Non-pigmented ciliary epithelial cell (primary cell): Measurements from ENCODE around the gene SMPD2.
"Not testable (repeated sequence)": the region's sequence is repeated elsewhere in the genome, so short reads cannot be mapped to it uniquely, and the experiment has no call there.

Source experiments
- DNase-seq: peaks from one replicate; pipeline ENCODE4 v3.0.0-alpha.2; 2010; ENCODE audit warnings: low read depth

Gene SMPD2

DNA sequence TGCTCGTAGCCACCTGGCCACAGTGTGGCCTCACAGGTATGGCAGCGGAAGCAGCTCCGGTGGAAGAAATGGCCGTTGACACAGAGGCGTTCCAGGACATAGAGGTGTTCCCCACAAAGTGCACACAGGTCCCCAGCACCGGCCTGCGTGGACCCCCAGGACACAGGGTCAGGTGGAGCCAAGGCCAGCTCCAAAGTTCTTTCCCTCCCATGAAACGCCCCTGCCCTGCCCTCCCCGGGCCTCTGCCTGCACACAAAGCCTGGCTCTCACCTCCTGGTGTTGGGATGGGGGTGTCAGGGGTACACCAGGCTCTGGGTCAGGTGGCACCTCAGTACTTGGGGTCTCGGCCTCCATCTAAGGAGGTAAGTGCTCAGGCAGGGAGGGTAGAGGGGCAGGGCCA is 6.6 kb downstream of the SMPD2 start:
- DNase-seq: no peak

DNA sequence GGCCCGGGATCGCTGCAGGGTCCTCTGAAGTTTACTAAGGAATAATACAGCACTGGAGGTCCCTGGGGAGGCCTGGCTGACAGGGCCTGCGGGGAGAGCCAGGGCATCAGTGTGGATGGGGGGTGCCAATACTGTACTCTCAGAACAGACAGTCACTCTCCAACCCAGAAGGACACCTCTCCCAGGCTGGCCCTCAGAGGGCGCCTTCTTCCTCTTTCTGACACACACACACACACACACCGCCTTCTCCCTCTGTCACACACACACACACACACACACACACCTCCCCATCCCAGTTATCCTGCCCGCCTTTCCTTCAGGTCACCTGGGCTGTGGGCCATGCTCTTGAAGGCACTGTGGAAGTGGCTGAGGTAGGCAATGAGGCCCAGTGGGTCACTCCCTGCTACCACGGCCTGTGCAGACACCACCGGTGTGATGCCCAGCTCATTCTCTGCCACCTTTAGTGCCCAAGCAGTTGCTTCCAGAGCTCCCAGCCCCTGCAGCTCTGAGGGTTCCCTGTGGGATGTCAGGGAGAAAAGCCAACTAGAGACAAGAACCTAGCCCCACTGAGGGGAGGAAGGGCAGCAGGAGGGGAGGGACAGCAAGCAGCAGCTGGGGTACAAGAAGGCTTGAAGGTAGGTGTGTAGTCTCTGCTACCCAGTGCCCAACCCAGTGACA is 7.5 kb downstream of the SMPD2 start:
- no peak for DNase-seq

DNA sequence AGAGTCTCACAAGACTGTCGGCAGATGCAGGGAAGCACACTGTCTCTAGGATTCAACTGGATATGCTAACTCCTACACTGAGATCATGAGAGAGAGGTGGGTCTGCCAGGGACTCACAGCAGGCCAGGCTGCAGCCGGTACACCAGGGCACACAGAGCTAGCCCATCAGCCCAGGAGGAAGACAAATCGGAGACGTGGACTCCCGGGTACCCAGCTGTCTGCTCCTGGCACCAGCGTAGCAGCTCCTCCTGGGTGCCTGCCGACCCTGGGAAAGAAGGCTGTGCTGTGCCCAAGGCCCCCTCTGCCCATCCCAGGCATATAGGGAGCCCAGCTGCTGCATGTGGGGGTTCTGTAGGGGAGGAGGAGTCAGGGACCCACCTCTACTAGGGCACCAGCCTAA is 8.1 kb downstream of the SMPD2 start:
- no peak for DNase-seq

DNA sequence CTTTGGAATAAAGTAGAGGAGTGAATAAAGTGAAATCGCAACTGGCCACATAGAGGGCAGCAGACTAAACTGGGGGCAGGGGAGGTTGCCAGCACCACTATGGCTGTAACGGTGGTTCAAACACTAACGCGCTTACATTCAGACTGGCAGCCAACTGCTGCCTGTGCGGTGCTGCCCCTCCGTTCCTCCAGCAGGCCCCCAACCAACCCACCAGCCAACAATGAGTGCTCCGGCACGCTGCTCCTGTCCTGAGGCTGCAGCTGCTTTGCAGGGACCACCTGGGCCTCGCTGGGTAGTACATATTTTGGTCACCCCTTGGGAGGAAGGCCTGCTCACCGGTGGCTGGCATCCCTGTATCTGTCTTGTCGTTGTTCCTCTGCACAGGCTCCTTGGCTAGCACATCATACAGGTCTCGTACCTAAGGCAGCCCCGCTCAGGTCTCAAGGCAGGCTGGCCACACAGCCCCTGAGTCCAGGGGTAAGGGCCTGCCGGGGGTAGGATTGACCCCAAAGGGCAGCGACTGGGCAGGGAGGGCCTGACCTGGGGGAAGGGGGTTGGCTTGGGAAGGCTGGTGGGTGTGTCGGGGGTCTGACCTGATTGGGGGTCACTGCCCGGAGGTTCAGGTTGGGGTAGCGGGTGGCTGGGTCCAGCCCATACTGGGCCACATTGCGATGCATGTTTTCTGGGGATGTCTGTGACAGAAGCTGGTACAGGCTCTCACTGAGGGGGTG is 8.7 kb downstream of the SMPD2 start:
- no peak for DNase-seq

DNA sequence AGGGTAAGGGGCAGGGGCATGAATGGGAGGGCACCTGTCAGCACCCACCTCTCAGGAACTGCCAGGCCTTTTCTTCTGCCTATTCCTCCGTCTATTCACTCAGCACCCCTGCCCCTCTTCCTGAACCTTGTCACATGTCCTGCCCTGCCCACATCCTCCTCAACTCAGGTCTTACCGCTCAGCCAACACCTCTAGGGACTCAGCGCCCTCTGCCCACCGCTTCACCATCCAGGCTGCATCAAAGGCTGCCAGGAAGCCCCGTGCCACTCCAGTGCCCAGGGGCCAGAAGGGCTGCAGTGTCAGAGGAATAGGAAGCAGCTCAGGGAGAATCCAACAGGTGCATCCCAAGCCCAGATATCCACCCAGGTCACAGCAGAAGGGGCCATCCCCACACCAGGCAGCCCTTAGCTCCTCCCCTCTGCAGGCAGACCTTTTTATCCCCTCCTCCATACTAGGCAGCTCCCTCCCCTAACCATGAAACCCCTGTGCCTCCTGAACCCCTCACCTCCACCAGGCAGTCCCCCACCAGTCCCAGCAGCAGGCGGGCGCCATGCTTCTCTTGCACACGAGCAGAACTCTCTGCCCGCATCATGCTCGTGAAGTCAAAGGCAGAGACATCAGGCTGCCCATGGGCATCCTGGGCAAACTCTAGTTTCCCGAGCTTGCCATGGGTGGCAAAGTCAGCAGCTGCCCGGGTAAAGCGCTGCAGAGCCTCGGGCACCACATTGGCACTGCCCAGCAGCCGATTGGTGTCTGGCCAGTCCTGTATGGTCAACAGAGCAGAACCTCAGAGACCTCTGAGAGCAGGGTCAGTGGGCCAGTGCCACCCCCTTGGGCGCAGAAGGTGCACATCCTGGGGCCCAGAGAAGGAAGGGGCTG is 9.5 kb downstream of the SMPD2 start:
- no peak for DNase-seq

DNA sequence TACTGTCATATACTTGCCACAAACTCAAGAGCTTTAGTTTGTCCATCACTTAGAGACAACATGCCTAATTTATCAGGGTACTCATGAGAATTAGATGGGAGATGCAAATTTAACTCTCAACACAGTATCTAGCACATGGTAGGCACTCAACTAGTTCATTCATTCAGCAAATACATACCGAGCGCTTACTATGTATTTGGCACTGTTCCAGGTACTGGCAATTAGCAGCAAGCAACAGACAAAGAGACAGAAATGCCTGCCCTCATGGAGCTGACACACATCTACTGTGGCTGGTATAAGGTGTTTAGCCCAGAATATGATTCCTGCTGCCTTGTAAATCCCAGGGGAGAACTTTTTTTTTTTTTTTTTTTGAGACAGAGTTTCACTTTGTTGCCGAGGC is 10.3 kb downstream of the SMPD2 start:
- DNase-seq: no peak

DNA sequence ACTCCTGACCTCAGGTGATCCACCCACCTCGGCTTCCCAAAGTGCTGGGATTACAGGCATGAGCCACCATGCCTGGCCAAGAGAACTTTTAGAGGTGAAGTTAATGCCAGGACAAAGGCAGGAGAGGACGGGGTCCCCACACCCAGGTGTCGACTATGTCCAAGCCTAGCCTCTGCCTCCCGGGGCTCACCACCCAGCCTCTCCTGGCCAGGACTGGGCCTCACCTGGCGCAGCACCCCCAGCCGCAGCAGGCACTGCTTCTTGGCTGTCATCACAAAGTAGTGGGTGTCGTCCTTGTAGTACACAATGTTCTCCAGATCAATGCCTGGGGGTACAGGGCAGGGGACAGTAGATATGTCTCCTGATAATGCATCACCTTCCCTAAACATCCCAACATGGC is 10.9 kb downstream of the SMPD2 start:
- no peak for DNase-seq

DNA sequence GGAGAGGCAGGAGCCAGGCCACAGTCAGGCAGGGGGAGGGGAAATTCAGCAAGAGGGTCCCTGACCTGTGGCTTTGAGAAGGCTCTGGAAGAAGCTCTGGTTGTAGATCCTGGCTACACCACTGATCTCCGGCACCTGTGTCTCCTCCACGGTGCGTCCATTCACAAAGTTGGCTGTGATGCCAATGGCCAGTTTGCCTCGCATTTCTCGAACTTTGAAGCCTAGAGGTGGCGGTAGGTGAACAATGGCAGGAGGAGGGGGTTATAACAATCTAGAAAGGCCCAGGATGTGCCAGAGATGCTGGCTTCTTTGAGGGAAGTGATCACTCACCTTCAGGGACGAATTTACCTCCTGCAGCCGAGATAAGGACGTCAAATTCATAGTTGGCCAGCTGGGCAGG is 11.7 kb downstream of the SMPD2 start:
- DNase-seq: no peak

DNA sequence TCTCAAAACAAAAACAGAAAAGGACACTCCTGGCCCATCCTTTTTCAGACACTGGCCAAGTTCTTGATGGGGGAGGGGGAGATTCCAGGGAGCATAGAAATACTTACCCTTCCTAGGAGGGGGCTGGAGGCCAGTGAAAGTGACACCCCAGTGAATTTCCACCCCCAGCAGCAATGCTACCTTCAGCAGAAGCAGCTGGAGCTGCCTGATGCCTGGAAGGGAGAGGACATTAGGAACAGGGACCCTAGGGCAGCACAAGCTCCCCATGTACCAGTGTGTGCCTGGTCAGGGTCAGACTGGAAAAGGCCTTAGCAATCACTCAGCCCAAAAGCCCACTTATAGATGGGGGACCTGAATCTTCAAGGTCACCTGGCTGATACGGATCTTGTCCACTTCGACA is 12.6 kb downstream of the SMPD2 start:
- no peak for DNase-seq

DNA sequence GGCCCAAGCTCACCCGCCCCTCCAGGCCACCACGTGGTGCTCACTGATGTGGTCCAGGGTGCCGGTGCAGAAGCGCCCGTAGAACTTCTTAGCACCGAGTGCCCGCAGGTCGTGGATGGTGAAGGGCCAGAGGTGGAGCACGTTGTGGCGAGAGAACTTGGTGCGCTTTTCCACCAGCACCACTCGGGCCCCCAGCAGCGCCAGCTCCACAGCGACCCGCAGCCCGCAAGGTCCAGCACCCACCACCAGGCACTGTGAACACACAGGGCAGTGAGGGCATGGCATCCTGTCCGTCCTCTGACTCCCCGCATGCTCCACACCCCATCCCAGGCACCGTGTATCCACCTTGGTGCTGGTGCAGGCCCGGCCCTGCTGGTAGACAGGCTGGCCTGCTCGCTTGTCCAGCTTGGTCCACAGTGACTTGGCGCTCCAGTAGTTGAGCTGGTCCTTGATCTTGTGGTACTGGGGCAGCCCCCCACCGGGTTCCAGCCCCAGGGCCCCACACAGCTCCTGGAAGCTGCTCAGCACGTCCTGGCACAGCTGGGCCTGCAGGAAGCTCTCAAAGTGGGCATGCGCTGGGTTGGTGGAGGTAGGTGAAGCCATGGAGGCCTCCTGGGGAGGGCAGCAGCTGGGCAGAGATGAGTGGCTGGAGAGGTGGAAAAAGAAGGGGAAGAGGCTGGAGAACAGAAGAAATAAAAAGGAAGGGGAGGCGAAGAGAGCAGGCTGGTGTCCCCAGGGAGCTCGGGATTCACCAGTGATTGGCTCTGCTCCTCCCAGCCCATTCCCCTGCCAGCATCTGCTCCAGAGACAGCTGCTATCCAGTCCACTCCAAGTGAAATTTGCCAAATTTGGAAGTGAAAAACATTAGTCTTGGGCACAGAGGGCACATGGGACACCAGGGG is 13.3 kb downstream of the SMPD2 start:
- no peak for DNase-seq

DNA sequence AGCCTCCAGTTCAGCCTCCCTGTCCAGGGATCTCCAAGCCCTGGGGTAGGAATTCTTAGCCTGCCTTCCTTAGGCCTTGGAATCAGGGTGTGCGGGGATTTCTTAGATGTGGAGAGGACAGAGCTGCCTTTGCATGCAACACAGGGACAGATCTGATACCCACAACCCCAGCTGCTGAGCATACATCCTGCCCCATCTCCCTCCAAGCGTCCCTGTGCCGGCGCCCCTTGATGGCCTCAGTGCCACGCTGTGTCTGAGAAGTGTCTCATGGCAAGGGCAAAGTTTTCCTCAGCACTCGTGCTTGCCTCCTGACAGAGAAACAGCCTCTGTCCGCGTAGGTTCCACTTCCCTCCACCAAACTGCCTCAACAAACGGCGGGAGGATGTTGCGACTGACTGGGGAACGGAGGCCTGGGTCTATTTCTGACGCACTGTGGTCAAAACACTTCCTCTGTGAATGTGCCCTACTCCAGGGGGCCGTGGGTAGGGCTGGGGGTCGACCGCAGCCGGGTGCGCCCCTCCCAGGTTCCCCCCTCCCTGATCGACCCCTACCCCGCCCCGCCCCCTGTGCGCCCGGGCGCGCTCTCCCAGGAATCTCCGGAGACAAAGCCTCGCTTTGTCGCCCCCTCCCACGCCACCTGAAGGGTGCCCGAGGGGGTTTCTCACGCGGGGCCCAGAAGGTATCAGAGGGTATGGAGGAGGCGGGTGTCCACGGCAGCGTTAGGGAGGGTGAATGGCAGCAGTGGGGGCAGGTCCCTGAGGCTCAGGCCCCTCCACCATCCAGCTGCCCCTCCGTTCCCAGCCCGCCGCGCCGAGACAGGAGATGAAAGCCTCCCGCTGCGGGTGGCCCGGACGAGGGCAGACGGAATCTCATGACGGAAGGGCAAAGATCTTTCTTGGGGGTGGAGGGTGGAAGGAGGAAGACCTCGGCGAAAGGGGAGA is 14.2 kb downstream of the SMPD2 start:
- DNase-seq: no peak

DNA sequence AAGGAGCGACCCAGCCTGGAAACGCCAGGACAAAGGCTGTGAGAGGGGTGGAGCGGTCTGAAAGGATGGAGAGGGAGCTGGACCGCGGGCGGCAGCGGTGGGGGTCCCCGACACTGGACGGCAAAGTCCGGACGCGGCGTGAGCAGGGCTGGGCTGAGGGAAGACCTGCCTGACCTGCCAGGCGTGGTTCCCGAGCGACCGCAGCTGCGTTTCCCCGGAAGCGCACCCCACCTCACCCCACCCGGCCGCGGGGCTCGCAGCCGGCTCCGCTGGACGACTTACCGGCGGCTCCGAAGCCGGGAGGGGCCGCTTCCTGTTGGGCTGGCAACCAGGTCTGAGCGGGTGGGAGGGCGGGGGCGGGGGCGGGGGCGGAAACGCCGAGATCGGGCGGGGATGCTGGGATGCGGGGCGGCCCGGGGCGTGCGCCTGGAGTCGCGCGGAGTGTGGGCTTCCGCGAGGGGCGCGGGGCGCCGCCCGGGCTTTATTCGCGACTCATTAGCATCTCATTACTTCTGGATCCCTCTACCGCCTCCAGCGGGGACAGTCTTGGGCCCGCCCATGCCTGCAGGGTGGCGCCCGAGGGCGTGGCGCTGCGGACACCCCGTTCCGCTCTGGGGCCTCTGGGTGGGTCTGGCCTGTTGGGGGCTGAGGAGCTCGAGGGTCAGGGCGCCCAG is 15.1 kb downstream of the SMPD2 start, which contains the start of gene MICAL1:
MICAL1 (minus strand) TSS at position 336 of the 674 bp plus-strand sequence. CDS start 1,576 bp downstream, outside the sequence.
- no peak for DNase-seq

DNA sequence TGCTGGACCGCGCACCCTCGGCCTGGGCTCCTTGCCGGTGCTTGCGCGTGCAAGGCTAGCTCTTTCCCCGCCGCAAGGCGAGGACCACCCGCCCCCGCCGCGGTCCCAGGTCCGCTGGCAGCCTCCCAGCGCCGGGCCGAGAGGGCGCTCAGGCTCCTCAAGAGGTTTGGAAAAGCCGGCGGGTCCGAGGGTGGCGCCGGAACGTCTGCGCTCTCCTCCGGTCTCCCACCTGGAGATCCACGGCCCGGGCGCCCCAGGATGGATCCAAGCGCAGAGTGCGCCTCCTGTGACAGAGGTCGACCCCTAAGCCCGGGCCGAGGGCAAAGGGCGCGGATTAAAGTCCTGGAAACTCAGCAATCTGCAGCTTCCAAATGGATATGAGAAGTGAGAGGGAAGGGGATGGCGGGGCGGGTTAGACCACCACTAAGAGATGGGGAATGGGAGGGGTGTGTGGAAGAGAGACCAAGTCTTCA is 15.6 kb downstream of the SMPD2 start:
- DNase-seq: no peak

DNA sequence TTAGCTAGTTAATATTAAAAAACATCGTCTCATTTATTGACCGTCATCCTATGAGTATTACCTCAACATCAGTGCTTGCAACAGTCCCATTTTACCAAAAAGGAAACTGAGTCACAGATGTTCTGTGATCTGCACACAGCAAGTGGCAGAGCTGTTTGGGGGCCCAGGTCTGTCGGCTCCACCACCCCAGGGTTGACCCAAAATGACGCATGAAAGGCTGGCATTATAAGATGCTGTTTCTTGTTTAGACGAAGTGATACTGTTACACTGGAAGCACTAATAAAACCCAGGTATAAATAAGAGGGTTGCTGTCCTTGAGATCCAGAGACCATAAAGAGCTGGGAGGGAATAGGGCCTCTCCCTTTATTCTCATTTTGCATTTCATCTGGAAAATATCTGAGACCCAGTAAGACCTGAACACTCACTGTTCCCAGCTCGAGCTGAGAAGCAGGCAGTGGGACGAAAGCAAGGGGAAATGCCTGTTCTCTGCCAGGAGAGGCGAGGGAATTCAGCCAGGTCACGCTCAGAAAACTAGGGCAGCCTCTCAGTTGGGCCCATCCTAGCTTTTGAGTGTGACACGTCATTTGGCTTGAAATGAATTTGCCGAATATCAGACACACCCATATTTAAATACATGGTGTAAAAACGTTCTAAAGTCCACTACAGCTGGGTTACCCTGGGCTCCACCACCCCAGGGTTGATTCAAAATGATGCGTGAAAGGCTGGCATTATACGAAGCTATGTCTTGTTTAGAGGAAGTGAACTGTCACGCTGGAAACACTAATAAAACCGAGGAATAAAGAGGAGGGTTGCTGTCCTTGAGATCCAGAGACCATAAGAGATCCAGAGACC is 16.4 kb downstream of the SMPD2 start:
- DNase-seq: no peak

DNA sequence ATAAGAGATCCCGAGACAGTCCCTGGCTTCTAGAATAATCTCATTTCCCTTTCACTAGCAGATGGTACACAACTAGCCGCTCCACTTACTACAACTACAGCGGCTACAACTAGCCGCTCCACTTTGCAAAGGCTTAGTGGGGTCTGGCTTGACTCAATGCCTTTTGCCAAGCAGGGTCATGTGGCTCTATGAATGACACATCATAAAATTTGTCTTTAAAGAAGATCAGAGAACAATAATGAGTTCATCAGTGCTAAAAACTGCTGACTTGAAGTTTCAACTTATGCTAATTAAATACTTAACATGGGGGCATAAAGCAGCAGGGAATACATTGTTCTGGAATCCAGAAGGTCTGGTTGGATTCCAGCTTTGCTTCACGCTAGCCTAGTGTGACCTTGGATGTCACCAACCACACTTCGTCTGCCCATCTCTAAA is 17.1 kb downstream of the SMPD2 start:
- no peak for DNase-seq

DNA sequence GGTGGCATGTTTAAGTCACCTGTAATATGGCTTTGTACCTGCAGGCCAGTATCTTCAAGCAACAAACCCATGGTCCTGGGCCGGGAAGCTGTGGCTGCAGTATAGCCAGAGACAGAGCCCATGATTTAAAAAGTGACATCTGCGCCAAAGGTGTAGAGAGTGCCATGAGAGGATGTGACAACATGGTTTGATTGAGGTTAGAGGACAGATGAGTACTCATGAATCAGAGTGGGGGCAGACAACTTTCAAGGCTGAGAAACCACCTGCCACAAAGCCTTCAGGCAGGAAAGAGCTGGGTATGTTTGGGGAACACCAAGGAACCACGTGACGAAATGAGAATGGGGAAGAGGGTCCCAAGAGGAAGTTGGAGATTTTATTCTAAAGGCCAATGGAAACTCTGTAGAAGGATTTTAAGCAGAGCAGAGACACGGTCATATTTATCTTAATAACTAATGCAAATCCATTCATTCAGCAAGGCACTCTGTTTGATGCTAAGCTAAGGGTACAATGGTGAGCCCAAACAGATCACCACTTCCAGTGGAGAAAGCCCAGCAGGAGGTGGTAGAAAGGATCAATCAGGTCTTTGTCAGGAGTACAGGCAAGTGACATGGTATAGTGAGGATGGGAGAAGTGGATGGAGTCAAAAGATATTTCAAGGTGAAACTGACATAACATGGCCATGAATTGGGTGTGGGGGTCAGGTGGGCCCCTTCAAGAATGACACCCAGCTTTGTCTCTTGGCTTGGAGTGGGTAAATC is 18.4 kb downstream of the SMPD2 start:
- no peak for DNase-seq

DNA sequence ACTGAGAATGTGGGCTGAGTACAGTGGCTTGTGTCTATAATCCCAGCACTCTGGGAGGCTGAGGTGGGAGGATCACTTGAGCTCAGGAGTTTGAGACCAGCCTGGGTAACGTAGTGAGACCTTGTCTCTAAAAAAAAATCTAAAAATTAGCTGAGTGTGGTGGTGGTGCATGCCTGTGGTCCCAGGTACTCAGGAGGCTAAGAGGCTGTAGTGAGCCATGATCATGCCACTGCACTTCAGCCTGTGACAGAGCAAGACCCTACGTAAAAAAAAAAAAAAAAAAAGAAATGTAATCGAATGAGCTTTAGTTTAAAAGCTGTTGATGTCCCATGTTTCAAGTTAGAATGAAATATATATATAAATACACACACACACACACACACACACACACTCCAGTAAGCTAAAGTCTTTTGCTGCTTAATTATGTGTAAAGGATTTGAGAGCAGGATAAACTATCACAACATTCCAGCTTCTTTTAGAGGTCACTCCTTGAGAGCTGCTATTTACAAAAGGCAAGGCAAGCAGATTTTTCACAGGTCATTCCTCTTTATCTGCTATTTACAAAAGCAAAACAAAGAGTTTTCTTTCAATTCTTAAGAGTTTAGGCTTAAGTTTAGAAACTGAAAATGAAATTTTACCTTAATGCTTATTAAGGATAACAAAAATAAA is 19.8 kb downstream of the SMPD2 start:
- no peak for DNase-seq

DNA sequence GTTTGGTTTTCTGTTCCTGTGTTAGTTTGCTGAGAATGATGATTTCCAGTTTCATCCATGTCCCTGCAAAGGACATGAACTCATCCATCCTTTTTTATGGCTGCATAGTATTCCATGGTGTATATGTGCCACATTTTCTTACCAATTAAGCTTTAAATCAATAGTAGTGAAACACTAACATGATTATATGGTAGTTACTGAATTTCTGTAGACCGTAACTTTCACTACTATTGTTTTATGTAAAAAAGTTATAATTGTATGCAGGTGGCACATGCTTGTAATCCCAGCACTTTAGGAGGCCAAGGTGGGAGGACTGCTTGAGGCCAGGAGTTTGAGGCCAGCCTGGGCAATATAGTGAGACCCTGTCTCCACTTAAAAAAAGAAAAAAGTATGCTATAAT is 20.7 kb downstream of the SMPD2 start:
- DNase-seq: not testable (repeated sequence)
